Stomach (tissue), 9 donors: ENCODE results near the gene NKAIN4. TPM values are rescaled to one million over a fixed set of nuclear protein-coding genes. Genes with fewer than 3 reads are reported as not detected.

Experiments
- DNase-seq, 2 donors: peaks; one replicate each; pipeline versions ENCODE4 v3.0.0 to v3.0.0-alpha.2; 2013 to 2019
- H3K27ac ChIP-seq, 5 donors: fragments of 200-600 bp in 4 of 5; sonication (generic) in 4 of 5; one replicate each; pipeline ENCODE4 v1.5.1; 2013 to 2019; ENCODE audit warnings: mild to moderate bottlenecking in 1 of 5, moderate library complexity in 1 of 5
- H3K27me3 ChIP-seq, 3 donors: fragments of 200-600 bp; sonication (generic); one replicate each; pipeline ENCODE4 v1.5.1; 2017 to 2019; ENCODE audit warnings: mixed run types in 1 of 3
- H3K36me3 ChIP-seq, 4 donors: fragments of 200-600 bp; sonication (generic); 1 replicate in 3 of 4; 2 replicates in 1 of 4; pipeline ENCODE4 v1.5.1; 2016 to 2019
- H3K4me1 ChIP-seq, 4 donors: fragments of 200-600 bp; sonication (generic); one replicate each; pipeline ENCODE4 v1.5.1; 2016 to 2019
- H3K4me3 ChIP-seq, 4 donors: fragments of 200-600 bp; sonication (generic) in 3 of 4; one replicate each; pipeline ENCODE4 v1.5.1; 2016 to 2019; ENCODE audit warnings: mild to moderate bottlenecking in 1 of 4
- H3K9me3 ChIP-seq, 4 donors: fragments of 200-600 bp; sonication (generic); one replicate each; pipeline ENCODE4 v1.5.1; 2016 to 2019
- EP300 ChIP-seq: sonication (generic); formaldehyde crosslinking; IDR thresholded peaks from one replicate; pipeline ENCODE4 v1.6.1; 2017; ENCODE audit warnings: antibody characterized with exemption
- POLR2A ChIP-seq, 4 donors: fragments of 450-650 bp; IDR thresholded peaks; one replicate each; pipeline ENCODE4 v1.6.1; 2016; ENCODE audit warnings: antibody characterized with exemption in 4 of 4, control low read depth in 2 of 4, mild to moderate bottlenecking in 1 of 4, moderate library complexity in 1 of 4
- POLR2AphosphoS5 ChIP-seq, 3 donors: sonication (generic); formaldehyde crosslinking; IDR thresholded peaks; one replicate each; pipeline ENCODE4 v1.6.1; 2016; ENCODE audit warnings: antibody characterized with exemption in 3 of 3
- WGBS, 5 donors: extraction: QIAGEN DNeasy Blood & Tissue Kit in 3 of 5; methylation state at CpG; one replicate each; pipeline versions ENCODE4 v1.1.5 to v1.1.7; 2013 to 2018; 5-methylcytosine and 5-hydroxymethylcytosine counted together
- intact Hi-C: fragments of 100-400 bp; cut with DNase I; formaldehyde crosslinking; loops from one replicate; pipeline ENCODE4 v1.15.1; 2023; ENCODE audit warnings: low total_unique reads
- polyA plus RNA-seq, 3 donors: library from polyadenylated mRNA; stranded (reverse); fragments of 200-250 nt; gene quantifications; one replicate each; pipeline ENCODE4 v1.2.3, GENCODE V29; 2013
- total RNA-seq, 5 donors: library from RNA; depleted of rRNA; stranded (reverse); fragments of >200 nt; gene quantifications; one replicate each; pipeline versions ENCODE4 v1.1.0 to v1.2.3, GENCODE V29; 2014 to 2016
- TF ChIP-seq, protein P1 (sequence below), 7 experiments: fragments of 450-650 bp in 4 of 7; fragments of 200-600 bp in 3 of 7; sonication (generic) in 3 of 7; IDR thresholded peaks; one replicate each; pipeline ENCODE4 v1.5.1; 2016 to 2019; ENCODE audit warnings: antibody characterized with exemption in 7 of 7, control low read depth in 2 of 7, mild to moderate bottlenecking in 1 of 7
- donor health status: healthy with polysubstance abuse.
- donor health status: Bipolar disorder and iron deficiency.
- donor health status: healthy.

NKAIN4 gene
- total and polyA plus RNA-seq, 8 donors = 0.28 to 4.4 (median 1.2) TPM; not detected in 5

DNA sequence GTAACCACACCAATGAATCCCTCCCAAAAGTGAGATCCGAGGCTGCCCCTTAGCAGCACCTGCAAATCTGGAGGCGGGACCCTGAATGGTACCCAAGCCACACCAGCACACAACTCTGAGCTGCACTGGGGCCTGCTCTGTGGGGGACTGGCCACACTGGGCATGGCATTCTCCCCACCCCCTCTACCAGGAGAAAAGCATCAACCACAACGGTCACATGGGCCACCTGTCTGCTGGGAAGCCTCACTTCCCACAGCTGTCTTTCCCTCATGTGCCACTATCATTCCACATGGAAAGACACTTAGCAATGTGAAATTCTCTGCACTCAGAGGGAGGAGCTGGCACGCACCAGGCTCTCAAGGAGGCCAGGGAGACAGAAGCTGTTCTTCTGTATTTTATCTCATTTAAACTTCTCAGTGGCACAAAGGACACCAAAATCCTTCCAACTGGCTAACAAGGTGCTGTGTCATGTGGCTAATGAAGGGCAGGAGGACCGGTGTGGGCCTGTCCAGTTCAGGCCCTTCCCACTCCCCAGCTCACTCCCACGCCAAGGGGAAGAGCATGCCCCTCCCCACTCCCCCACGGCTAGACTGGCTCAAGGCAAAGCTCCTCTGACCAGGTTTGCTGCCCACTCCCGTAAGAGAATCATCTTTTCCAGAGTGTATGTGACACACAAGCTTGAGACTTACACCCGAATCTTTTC is 57.3 kb downstream of the NKAIN4 start:
- H3K9me3 ChIP-seq = no peaks in the 10 kb centered on the region
- peaks cover 23 to 68% (median 59%) of the 10 kb centered on the region in 4 donors for H3K36me3 ChIP-seq
- TF ChIP-seq POLR2AphosphoS5 (IDR thresholded peaks at IDR 0.05) (no peak), EP300 (no peak), POLR2A (IDR thresholded peaks at IDR 0.05) (no peak)
- TF ChIP-seq, protein P1, sequence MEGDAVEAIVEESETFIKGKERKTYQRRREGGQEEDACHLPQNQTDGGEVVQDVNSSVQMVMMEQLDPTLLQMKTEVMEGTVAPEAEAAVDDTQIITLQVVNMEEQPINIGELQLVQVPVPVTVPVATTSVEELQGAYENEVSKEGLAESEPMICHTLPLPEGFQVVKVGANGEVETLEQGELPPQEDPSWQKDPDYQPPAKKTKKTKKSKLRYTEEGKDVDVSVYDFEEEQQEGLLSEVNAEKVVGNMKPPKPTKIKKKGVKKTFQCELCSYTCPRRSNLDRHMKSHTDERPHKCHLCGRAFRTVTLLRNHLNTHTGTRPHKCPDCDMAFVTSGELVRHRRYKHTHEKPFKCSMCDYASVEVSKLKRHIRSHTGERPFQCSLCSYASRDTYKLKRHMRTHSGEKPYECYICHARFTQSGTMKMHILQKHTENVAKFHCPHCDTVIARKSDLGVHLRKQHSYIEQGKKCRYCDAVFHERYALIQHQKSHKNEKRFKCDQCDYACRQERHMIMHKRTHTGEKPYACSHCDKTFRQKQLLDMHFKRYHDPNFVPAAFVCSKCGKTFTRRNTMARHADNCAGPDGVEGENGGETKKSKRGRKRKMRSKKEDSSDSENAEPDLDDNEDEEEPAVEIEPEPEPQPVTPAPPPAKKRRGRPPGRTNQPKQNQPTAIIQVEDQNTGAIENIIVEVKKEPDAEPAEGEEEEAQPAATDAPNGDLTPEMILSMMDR (IDR thresholded peaks at IDR 0.05) = no peak
- no peak overlapping the region for H3K27ac ChIP-seq
- H3K4me1 ChIP-seq = peaks cover 3 to 45% (median 31%) of the 10 kb centered on the region in 4 donors
- H3K4me3 ChIP-seq = no peak overlapping the region
- 70 to 81% (median 77%) methylated on average over 9 of the region's 9 CpGs for WGBS, 5 donors
- DNase-seq = no peak
- intact Hi-C loops = no loop called here
- H3K27me3 ChIP-seq = no peaks in the 10 kb centered on the region

DNA sequence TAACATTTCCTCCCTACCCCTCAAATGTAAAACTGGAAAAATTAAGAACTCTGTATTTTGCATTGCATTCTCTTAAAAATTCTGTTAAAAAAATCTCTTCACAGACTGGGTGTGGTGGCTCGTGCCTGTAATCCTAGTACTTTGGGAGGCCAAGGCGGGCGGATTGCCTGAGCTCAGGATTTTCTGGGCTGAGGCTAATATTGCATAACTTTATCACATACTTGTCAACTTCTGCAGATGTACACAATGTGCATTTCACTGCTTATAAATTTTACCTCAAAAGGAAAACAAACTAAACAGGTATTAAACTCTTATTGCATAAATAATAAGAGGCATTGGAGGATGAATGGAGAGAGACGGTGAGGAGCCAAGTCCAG is 59.5 kb downstream of the NKAIN4 start:
- Histone ChIP-seq H3K27ac (no peak overlapping the region), H3K4me3 (no peak overlapping the region), H3K27me3 (no peaks in the 10 kb centered on the region), H3K36me3 (peaks cover 14 to 48% (median 38%) of the 10 kb centered on the region in 4 donors), H3K9me3 (no peaks in the 10 kb centered on the region), H3K4me1 (peaks cover 3 to 35% (median 22%) of the 10 kb centered on the region in 4 donors)
- no peak for TF ChIP-seq POLR2AphosphoS5 (IDR thresholded peaks at IDR 0.05)
- no peak for TF ChIP-seq POLR2A (IDR thresholded peaks at IDR 0.05)
- no peak for TF ChIP-seq EP300
- TF ChIP-seq, protein P1 (IDR thresholded peaks at IDR 0.05) = no peak
- 86 to 96% (median 92%) methylated on average over 4 of the region's 4 CpGs for WGBS, 5 donors
- no peak for DNase-seq
- intact Hi-C loops = no loop called here

DNA sequence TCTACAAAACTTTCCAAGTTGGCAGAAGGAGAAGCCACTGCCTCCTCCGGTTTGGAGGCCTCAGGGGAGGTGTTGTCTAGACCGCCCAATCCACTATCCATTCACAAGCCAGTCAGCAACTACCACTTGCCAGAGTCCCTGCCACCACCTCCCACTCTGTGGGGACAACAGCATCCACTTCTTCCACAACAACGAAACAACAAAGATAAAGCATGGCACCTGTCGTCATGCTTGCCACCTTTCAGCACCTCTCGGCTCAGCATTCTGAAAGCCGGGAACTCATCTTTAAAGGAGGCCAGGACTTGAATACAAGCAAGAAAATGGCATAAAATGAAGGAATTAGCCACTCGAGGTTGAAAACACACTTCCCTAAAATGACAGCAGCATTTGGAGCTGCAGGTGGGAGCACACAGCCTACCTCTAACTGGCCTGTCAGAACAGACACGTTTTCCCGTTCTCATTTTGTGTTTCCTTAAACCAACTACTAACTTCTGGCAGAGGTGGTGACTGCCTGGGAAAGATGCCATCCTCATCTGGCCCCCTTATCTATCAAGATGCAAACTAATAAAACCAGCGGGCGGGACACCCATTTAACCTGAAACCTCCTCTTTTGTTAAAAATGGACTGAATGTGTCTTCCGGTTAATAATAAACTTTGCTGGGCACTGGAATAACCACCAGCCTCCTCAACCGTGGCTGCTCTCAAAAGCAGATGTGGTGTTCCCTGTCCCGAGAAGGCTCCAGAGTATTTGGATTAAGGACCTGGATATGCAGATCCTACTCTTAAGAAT is 60.1 kb downstream of the NKAIN4 start:
- Histone ChIP-seq H3K36me3 (peaks cover 14 to 43% (median 34%) of the 10 kb centered on the region in 4 donors), H3K9me3 (no peaks in the 10 kb centered on the region), H3K4me1 (peaks cover 3 to 29% (median 19%) of the 10 kb centered on the region in 4 donors), H3K27me3 (no peaks in the 10 kb centered on the region), H3K4me3 (no peak overlapping the region), H3K27ac (no peak overlapping the region)
- intact Hi-C loops = no loop called here
- WGBS, 5 donors = 68 to 72% (median 71%) methylated on average over 14 of the region's 14 CpGs
- no peak for TF ChIP-seq EP300
- TF ChIP-seq, protein P1 (IDR thresholded peaks at IDR 0.05) = no peak
- TF ChIP-seq POLR2A (IDR thresholded peaks at IDR 0.05) = no peak
- TF ChIP-seq POLR2AphosphoS5 (IDR thresholded peaks at IDR 0.05) = no peak
- DNase-seq = no peak

DNA sequence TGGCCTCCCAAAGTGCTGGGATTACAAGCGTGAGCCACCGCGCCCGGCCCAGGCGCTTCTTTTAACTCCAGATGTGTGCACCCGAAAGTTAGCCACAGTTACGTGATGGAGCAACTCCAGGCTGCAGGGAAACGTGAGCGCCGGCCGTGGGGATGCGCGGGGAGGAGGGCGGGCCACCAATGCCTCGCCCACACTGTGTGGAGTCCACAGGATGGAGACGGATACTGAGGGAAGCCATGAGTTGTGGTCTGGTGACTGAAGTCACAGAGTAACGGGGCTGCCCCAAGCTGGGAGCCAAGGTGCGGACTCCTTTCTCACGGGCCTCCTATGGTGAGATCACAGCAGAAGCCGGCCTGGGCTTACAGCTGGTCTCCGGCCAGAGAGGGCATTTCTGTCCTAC is 61.5 kb downstream of the NKAIN4 start:
- H3K4me1 ChIP-seq = peaks cover 3 to 15% (median 7%) of the 10 kb centered on the region in 4 donors
- peaks cover 14 to 39% (median 32%) of the 10 kb centered on the region in 4 donors for H3K36me3 ChIP-seq
- H3K9me3 ChIP-seq = no peaks in the 10 kb centered on the region
- 87 to 94% (median 92%) methylated on average over 18 to 21 of the region's 21 CpGs for WGBS, 5 donors
- intact Hi-C loops = no loop called here
- H3K27me3 ChIP-seq = no peaks in the 10 kb centered on the region
- no peak overlapping the region for H3K4me3 ChIP-seq
- TF ChIP-seq POLR2AphosphoS5 (IDR thresholded peaks at IDR 0.05) (no peak), EP300 (no peak), POLR2A (IDR thresholded peaks at IDR 0.05) (no peak)
- TF ChIP-seq, protein P1 (IDR thresholded peaks at IDR 0.05) = no peak
- no peak overlapping the region for H3K27ac ChIP-seq
- DNase-seq = no peak
